GM12878 (cell line): ENCODE results near the gene C9orf72. TPM values are rescaled to one million over a fixed set of nuclear protein-coding genes. Genes with fewer than 3 reads are reported as not detected.

Experiments
- CEBPZ ChIP-seq: fragments of 150-350 bp; IDR thresholded peaks from 2 replicates; pipeline ENCODE4 v1.6.1; 2016; ENCODE audit warnings: low read depth, low read length
- RUNX3 ChIP-seq: IDR thresholded peaks from 2 replicates; pipeline ENCODE4 v1.6.1; 2012; ENCODE audit warnings: low read length, inconsistent platforms
- SIX5 ChIP-seq: IDR thresholded peaks from 2 replicates; pipeline ENCODE4 v1.6.1; 2011; ENCODE audit warnings: mild to moderate bottlenecking, low read depth, low read length, moderate library complexity; ENCODE audit not compliant: severe bottlenecking
- SREBF1 ChIP-seq: IDR thresholded peaks from 2 replicates; pipeline ENCODE4 v1.6.1; 2012; ENCODE audit warnings: mild to moderate bottlenecking, low read length
- SREBF2 ChIP-seq: IDR thresholded peaks from 2 replicates; pipeline ENCODE4 v1.6.1; 2012; ENCODE audit warnings: mild to moderate bottlenecking, low read length
- ZBTB4 ChIP-seq: fragments of 450-650 bp; formaldehyde crosslinking; IDR thresholded peaks from 2 replicates; pipeline ENCODE4 v1.4.0; 2022; ENCODE audit warnings: mild to moderate bottlenecking, moderate library complexity
- polyA plus RNA-seq, 11 experiments: library from polyadenylated mRNA; depleted of rRNA in 4 of 11; unstranded in 6 of 11; stranded (reverse) in 5 of 11; fragments of >200 nt; fragmentation: Nextera tagmentation in 4 of 11; fragmentation: Illumina TruSeq in 1 of 11; extraction: Ambion mirVana in 4 of 11; extraction: Trizol in 1 of 11; gene quantifications; 1 replicate in 1 of 11; 2 replicates in 10 of 11; pipeline versions ENCODE4 v1.2.1 to v1.2.3, GENCODE V29; 2011 to 2016; ENCODE audit warnings: inconsistent platforms in 2 of 11, missing spikeins in 2 of 11, low read depth in 1 of 11
- total RNA-seq, 4 experiments: library from RNA; depleted of rRNA in 3 of 4; stranded (reverse); fragments of >200 nt in 3 of 4; fragmentation: Illumina TruSeq in 1 of 4; extraction: Trizol in 1 of 4; gene quantifications; 2 replicates each; pipeline versions ENCODE4 v1.2.1 to v1.2.3, GENCODE V29; 2013 to 2021
- TF ChIP-seq, protein P1 (sequence below): fragments of 450-650 bp; IDR thresholded peaks from 2 replicates; pipeline ENCODE4 v1.6.1; 2017; ENCODE audit warnings: mild to moderate bottlenecking, moderate library complexity
- TF ChIP-seq, protein P2 (sequence below): IDR thresholded peaks from 2 replicates; pipeline ENCODE4 v1.6.1; 2012; ENCODE audit warnings: low read length, inconsistent platforms

C9orf72 gene
- total and polyA plus RNA-seq, 10 of the 15 experiments (the other 5 are each of a cell fraction or from before 2014, with no cell fraction given): 4.8 to 9.0 (median 6.4) TPM

- no peak for TF ChIP-seq SREBF2
- TF ChIP-seq SIX5: no peak
- no peak for TF ChIP-seq CEBPZ
- TF ChIP-seq SREBF1: no peak
- TF ChIP-seq RUNX3: no peak
- no peak for TF ChIP-seq ZBTB4 (CRISPR knock-in tag)
- TF ChIP-seq, protein P1, sequence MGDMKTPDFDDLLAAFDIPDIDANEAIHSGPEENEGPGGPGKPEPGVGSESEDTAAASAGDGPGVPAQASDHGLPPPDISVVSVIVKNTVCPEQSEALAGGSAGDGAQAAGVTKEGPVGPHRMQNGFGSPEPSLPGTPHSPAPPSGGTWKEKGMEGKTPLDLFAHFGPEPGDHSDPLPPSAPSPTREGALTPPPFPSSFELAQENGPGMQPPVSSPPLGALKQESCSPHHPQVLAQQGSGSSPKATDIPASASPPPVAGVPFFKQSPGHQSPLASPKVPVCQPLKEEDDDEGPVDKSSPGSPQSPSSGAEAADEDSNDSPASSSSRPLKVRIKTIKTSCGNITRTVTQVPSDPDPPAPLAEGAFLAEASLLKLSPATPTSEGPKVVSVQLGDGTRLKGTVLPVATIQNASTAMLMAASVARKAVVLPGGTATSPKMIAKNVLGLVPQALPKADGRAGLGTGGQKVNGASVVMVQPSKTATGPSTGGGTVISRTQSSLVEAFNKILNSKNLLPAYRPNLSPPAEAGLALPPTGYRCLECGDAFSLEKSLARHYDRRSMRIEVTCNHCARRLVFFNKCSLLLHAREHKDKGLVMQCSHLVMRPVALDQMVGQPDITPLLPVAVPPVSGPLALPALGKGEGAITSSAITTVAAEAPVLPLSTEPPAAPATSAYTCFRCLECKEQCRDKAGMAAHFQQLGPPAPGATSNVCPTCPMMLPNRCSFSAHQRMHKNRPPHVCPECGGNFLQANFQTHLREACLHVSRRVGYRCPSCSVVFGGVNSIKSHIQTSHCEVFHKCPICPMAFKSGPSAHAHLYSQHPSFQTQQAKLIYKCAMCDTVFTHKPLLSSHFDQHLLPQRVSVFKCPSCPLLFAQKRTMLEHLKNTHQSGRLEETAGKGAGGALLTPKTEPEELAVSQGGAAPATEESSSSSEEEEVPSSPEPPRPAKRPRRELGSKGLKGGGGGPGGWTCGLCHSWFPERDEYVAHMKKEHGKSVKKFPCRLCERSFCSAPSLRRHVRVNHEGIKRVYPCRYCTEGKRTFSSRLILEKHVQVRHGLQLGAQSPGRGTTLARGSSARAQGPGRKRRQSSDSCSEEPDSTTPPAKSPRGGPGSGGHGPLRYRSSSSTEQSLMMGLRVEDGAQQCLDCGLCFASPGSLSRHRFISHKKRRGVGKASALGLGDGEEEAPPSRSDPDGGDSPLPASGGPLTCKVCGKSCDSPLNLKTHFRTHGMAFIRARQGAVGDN: no peak
- TF ChIP-seq, protein P2, sequence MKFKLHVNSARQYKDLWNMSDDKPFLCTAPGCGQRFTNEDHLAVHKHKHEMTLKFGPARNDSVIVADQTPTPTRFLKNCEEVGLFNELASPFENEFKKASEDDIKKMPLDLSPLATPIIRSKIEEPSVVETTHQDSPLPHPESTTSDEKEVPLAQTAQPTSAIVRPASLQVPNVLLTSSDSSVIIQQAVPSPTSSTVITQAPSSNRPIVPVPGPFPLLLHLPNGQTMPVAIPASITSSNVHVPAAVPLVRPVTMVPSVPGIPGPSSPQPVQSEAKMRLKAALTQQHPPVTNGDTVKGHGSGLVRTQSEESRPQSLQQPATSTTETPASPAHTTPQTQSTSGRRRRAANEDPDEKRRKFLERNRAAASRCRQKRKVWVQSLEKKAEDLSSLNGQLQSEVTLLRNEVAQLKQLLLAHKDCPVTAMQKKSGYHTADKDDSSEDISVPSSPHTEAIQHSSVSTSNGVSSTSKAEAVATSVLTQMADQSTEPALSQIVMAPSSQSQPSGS: no peak
These were observed 54.5 kb downstream of the C9orf72 start (continued) for GRCh38 chr9:27518809-27519208.
